Stomach (tissue), 9 donors: ENCODE results near the gene KRT33B. TPM values are rescaled to one million over a fixed set of nuclear protein-coding genes. Genes with fewer than 3 reads are reported as not detected.
A peak's percentile ranks its signal among the peaks of the same experiment; 100 is the strongest.

Experiments used
- DNase-seq, 2 donors: peaks; one replicate each; pipeline versions ENCODE4 v3.0.0 to v3.0.0-alpha.2; 2013 to 2019
- H3K27ac ChIP-seq, 5 donors: fragments of 200-600 bp in 4 of 5; sonication (generic) in 4 of 5; one replicate each; pipeline ENCODE4 v1.5.1; 2013 to 2019; ENCODE audit warnings: mild to moderate bottlenecking in 1 of 5, moderate library complexity in 1 of 5
- H3K27me3 ChIP-seq, 3 donors: fragments of 200-600 bp; sonication (generic); one replicate each; pipeline ENCODE4 v1.5.1; 2017 to 2019; ENCODE audit warnings: mixed run types in 1 of 3
- H3K36me3 ChIP-seq, 4 donors: fragments of 200-600 bp; sonication (generic); 1 replicate in 3 of 4; 2 replicates in 1 of 4; pipeline ENCODE4 v1.5.1; 2016 to 2019
- H3K4me1 ChIP-seq, 4 donors: fragments of 200-600 bp; sonication (generic); one replicate each; pipeline ENCODE4 v1.5.1; 2016 to 2019
- H3K4me3 ChIP-seq, 4 donors: fragments of 200-600 bp; sonication (generic) in 3 of 4; one replicate each; pipeline ENCODE4 v1.5.1; 2016 to 2019; ENCODE audit warnings: mild to moderate bottlenecking in 1 of 4
- H3K9me3 ChIP-seq, 4 donors: fragments of 200-600 bp; sonication (generic); one replicate each; pipeline ENCODE4 v1.5.1; 2016 to 2019
- EP300 ChIP-seq: sonication (generic); formaldehyde crosslinking; IDR thresholded peaks from one replicate; pipeline ENCODE4 v1.6.1; 2017; ENCODE audit warnings: antibody characterized with exemption
- POLR2A ChIP-seq, 4 donors: fragments of 450-650 bp; IDR thresholded peaks; one replicate each; pipeline ENCODE4 v1.6.1; 2016; ENCODE audit warnings: antibody characterized with exemption in 4 of 4, control low read depth in 2 of 4, mild to moderate bottlenecking in 1 of 4, moderate library complexity in 1 of 4
- POLR2AphosphoS5 ChIP-seq, 3 donors: sonication (generic); formaldehyde crosslinking; IDR thresholded peaks; one replicate each; pipeline ENCODE4 v1.6.1; 2016; ENCODE audit warnings: antibody characterized with exemption in 3 of 3
- WGBS, 5 donors: extraction: QIAGEN DNeasy Blood & Tissue Kit in 3 of 5; methylation state at CpG; one replicate each; pipeline versions ENCODE4 v1.1.5 to v1.1.7; 2013 to 2018; 5-methylcytosine and 5-hydroxymethylcytosine counted together
- intact Hi-C: fragments of 100-400 bp; cut with DNase I; formaldehyde crosslinking; loops from one replicate; pipeline ENCODE4 v1.15.1; 2023; ENCODE audit warnings: low total_unique reads
- polyA plus RNA-seq, 3 donors: library from polyadenylated mRNA; stranded (reverse); fragments of 200-250 nt; gene quantifications; one replicate each; pipeline ENCODE4 v1.2.3, GENCODE V29; 2013
- total RNA-seq, 5 donors: library from RNA; depleted of rRNA; stranded (reverse); fragments of >200 nt; gene quantifications; one replicate each; pipeline versions ENCODE4 v1.1.0 to v1.2.3, GENCODE V29; 2014 to 2016
- TF ChIP-seq, protein P1 (sequence below), 7 experiments: fragments of 450-650 bp in 4 of 7; fragments of 200-600 bp in 3 of 7; sonication (generic) in 3 of 7; IDR thresholded peaks; one replicate each; pipeline ENCODE4 v1.5.1; 2016 to 2019; ENCODE audit warnings: antibody characterized with exemption in 7 of 7, control low read depth in 2 of 7, mild to moderate bottlenecking in 1 of 7
- donor health status: healthy with polysubstance abuse.
- donor health status: Bipolar disorder and iron deficiency.
- donor health status: healthy.

The KRT33B gene
- total and polyA plus RNA-seq, 8 donors, result not detected

DNA sequence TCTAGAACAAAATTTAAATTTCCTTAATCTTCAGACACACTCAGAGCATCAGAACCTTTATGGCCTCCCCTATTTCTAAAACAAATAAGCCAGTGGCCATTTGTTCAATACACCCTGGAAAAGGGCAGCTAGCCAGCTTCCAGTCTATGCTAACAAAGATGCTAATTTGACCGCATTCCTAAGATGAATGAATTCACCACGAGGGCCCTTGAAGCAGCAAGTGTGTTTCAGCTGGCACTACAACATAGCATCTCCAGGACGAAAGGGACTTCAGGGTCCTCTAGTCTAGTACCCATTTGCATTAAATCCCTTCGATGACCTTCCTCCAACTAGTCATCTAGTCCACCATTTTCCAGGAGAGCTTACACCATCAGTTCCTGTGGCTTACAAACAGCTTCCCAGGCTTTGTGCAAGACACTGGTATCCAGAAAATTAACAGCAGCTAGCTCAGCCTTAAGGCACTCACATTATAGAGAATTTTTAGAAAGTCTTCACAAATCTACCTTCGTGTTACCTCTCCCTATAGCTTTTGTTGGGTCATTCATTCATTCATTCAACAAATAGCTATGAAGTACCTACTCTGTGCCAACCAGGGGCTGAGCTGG, 43.8 kb upstream of the KRT33B start:
- Histone ChIP-seq H3K36me3 (no peaks in the 10 kb centered on the region), H3K4me1 (peaks cover 0 to 20% (median 5%) of the 10 kb centered on the region in 4 donors), H3K27ac (no peak overlapping the region), H3K27me3 (no peaks in the 10 kb centered on the region), H3K9me3 (no peaks in the 10 kb centered on the region), H3K4me3 (no peak overlapping the region)
- 49 to 61% (median 56%) methylated on average over 5 of the region's 5 CpGs for WGBS, 5 donors
- DNase-seq, result no peak
- intact Hi-C loops, result no loop called here
- no peak for TF ChIP-seq EP300
- TF ChIP-seq, protein P1, sequence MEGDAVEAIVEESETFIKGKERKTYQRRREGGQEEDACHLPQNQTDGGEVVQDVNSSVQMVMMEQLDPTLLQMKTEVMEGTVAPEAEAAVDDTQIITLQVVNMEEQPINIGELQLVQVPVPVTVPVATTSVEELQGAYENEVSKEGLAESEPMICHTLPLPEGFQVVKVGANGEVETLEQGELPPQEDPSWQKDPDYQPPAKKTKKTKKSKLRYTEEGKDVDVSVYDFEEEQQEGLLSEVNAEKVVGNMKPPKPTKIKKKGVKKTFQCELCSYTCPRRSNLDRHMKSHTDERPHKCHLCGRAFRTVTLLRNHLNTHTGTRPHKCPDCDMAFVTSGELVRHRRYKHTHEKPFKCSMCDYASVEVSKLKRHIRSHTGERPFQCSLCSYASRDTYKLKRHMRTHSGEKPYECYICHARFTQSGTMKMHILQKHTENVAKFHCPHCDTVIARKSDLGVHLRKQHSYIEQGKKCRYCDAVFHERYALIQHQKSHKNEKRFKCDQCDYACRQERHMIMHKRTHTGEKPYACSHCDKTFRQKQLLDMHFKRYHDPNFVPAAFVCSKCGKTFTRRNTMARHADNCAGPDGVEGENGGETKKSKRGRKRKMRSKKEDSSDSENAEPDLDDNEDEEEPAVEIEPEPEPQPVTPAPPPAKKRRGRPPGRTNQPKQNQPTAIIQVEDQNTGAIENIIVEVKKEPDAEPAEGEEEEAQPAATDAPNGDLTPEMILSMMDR (IDR thresholded peaks at IDR 0.05), result no peak
- no peak for TF ChIP-seq POLR2A (IDR thresholded peaks at IDR 0.05)
- TF ChIP-seq POLR2AphosphoS5 (IDR thresholded peaks at IDR 0.05), result no peak

DNA sequence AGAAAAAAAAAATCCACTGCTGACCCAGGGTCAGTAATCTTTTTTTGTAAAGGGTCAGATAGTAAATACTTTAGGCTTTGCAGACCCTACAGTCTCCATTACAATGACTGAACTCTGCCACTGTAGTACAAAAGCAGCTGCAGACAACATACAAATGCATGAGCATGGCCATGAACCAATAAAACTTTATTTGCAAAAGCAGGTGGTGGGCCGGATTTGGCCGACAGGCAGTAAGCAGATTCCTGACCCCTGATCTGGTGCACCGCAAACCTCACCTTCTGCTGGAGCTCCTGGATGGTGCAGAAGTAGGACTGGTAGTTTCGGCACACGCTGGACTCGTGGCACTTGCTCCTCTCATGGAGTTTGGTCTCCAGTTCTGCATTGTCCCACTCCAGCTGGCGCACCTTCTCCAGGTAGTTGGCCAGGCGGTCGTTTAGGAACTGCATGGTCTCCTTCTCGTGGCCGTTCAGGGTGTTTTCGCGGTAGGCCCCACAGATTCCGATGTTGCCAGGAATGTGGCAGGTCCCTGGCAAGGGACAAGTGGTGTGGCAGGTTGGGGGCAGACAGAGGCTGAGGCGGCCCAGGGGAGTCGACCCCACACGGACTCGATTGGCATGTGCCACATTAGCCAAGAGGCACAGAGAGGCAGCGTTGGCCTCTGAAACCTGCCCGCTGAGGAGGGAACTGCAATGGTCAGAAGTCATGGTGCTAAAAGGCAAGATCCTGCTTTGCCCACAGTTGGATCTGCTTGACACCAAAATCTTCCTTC, 41.6 kb upstream of the KRT33B start:
- peaks cover 0 to 5% (median 2%) of the 10 kb centered on the region in 4 donors for H3K4me1 ChIP-seq
- H3K36me3 ChIP-seq, result no peaks in the 10 kb centered on the region
- TF ChIP-seq POLR2AphosphoS5 (IDR thresholded peaks at IDR 0.05), result no peak
- TF ChIP-seq, protein P1 (IDR thresholded peaks at IDR 0.05), result no peak
- TF ChIP-seq POLR2A (IDR thresholded peaks at IDR 0.05), result no peak
- no peak for TF ChIP-seq EP300
- no peaks in the 10 kb centered on the region for H3K9me3 ChIP-seq
- WGBS, 5 donors, result 91 to 96% (median 95%) methylated on average over 20 of the region's 20 CpGs
- no peak overlapping the region for H3K27ac ChIP-seq
- DNase-seq, result no peak
- no peak overlapping the region for H3K4me3 ChIP-seq
- intact Hi-C loops, result no loop called here
- H3K27me3 ChIP-seq, result no peaks in the 10 kb centered on the region

DNA sequence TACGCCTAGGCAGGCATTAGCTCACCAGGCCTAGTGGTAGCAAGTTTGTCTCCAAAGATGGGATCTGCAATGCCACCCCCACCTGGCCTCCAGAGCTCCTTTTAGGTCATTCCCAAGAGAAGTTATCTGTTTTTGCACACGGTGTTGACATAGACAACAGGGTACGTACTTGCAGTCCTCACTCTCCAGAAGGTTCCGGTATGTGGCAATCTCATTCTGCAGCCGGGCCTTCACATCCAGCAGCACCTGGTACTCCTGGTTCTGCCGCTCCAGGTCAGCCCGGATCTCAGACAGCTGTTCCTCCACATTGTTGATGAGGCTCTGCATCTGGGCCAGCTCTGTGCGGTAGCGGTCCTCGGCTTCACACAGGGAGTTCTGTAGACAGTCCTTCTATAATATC, 37.6 kb upstream of the KRT33B start:
- TF ChIP-seq, protein P1 (IDR thresholded peaks at IDR 0.05), result no peak
- no peak for TF ChIP-seq EP300
- no peak for TF ChIP-seq POLR2A (IDR thresholded peaks at IDR 0.05)
- no peak for TF ChIP-seq POLR2AphosphoS5 (IDR thresholded peaks at IDR 0.05)
- Histone ChIP-seq H3K27ac (no peak overlapping the region), H3K4me1 (no peaks in the 10 kb centered on the region), H3K4me3 (no peak overlapping the region), H3K9me3 (no peaks in the 10 kb centered on the region), H3K36me3 (no peaks in the 10 kb centered on the region), H3K27me3 (no peaks in the 10 kb centered on the region)
- intact Hi-C loops, result no loop called here
- 92 to 95% (median 94%) methylated on average over 10 of the region's 10 CpGs for WGBS, 5 donors
- no peak for DNase-seq

DNA sequence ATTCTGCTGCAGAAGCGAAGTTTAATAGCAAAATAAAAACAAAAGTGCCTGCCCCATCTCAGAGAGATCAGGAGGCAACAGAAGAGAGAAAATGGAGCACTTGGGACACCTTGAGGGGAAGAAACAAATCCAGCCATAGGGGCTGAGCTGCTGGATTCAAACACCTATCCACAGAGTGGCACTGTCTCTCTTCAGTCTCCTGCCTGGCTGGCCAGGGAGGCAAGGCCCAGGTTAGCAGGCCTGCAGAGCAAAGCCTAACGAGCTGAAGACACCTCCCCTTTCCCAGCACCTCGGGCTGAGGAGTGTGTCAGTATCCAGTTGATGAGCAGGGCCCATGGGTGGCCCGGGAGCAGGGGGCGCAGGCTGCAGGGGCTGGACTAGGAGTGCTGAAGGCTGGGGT, 36.6 kb upstream of the KRT33B start:
- Histone ChIP-seq H3K27me3 (no peaks in the 10 kb centered on the region), H3K27ac (no peak overlapping the region), H3K9me3 (no peaks in the 10 kb centered on the region), H3K4me1 (no peaks in the 10 kb centered on the region), H3K36me3 (no peaks in the 10 kb centered on the region), H3K4me3 (no peak overlapping the region)
- TF ChIP-seq POLR2AphosphoS5 (IDR thresholded peaks at IDR 0.05) (no peak), POLR2A (IDR thresholded peaks at IDR 0.05) (no peak), EP300 (no peak)
- TF ChIP-seq, protein P1 (IDR thresholded peaks at IDR 0.05), result no peak
- intact Hi-C loops, result no loop called here
- DNase-seq, result peak in 1 of 2 donors; percentile 47
- 39 to 64% (median 49%) methylated on average over 5 of the region's 5 CpGs for WGBS, 5 donors
